GM19023 (cell line): Measurements from ENCODE around the gene DRD2.

Experiments used
- ATAC-seq: cut with Tn5 transposase; IDR thresholded peaks from one replicate; pipeline ENCODE4 v1.9.1; 2021; ENCODE audit warnings: mild to moderate bottlenecking, moderate library complexity; ENCODE audit not compliant: unreplicated experiment

DRD2 gene

GRCh38 chr11:113405724-113406478 lies 69.3 kb downstream of the DRD2 start:
- ATAC-seq: no peak

DNA sequence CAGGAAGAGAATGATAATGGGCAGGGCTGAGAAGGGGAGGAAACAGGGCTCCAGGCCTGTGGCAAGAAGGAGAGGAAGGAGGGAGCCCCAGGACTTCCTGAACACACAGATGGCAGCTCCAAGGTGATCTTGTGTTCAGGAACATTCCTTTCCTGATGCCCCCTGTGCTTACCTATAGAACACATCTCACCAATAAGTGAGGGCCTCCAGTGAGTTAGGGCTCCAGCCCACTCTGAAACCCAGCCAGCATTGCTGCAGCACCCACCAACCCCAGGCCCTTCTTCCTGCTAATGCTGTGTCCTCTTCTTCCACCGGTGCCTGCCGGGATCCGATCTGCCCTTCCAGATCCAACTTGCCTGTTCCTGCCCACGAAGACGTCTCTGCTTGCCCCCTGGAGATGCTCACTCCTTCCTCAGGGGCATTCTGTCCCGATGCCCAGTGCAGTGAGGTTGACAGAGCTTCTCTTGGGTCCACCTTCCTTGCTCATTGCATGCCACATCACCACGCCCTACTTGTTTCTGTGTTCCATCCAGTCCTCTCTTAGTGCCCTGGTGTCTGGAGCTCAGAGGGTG lies 70.3 kb downstream of the DRD2 start:
- no peak for ATAC-seq

- ATAC-seq: no peak
Measured at GRCh38 chr11:113401718-113402117, 73.5 kb downstream of the DRD2 start.

DNA sequence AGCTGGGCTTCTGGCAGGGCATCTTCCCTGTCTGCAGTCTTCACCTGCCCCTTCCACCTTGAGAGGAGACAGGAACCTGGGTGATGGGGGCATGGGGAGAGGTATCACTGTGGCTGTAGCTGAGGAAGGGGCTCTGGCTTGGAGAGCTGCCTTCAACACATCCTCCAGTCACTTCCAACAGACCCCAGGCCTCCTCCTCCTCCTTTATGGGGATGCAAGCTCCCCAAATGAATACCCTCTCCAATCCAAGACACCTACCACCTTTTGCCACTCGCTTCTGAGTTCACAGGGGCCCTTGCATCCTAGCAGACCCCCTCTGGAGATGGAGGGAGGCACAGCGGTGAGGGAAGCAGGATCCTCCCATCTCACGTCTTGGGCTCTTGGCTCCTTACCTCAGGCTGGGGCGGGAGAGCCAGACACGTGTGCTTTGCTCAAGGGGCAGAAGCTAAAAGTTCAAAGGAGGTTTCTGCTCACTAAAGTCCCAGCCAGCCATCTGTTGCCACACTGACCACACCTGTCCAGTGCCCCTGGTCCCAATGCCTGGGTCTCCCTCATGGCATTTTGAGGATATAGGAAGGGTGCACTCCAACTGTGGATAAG lies 74.5 kb downstream of the DRD2 start:
- no peak for ATAC-seq

- no peak for ATAC-seq
Measured at GRCh38 chr11:113398669-113399430, 76.3 kb downstream of the DRD2 start.

- no peak for ATAC-seq
Measured at GRCh38 chr11:113397821-113398220, 77.4 kb downstream of the DRD2 start.

DNA sequence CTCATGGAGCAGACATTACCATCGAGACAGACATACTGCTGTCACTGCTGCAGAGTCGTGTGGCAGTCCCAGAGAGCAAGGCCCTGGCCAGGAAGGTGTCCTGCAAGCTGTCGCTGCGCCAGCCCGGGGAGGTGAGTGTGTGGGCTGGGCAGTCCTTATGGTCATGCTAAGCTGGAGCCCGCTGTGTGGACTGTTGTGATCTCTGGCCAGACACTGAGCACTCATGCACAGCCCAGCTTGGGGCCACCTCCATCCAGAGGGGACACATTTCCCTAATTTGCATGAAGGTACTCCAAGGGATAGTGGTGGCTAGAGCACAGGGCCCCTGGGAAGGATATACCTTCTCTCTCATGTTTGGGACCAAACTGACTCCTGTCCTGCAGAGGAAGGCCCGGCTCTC lies 78.0 kb downstream of the DRD2 start:
- no peak for ATAC-seq

- no peak for ATAC-seq
Measured at GRCh38 chr11:113396690-113397089, 78.5 kb downstream of the DRD2 start.

GRCh38 chr11:113395782-113396336 lies 79.3 kb downstream of the DRD2 start:
- no peak for ATAC-seq

- ATAC-seq: no peak
Measured at GRCh38 chr11:113394919-113395318, 80.3 kb downstream of the DRD2 start.

DNA sequence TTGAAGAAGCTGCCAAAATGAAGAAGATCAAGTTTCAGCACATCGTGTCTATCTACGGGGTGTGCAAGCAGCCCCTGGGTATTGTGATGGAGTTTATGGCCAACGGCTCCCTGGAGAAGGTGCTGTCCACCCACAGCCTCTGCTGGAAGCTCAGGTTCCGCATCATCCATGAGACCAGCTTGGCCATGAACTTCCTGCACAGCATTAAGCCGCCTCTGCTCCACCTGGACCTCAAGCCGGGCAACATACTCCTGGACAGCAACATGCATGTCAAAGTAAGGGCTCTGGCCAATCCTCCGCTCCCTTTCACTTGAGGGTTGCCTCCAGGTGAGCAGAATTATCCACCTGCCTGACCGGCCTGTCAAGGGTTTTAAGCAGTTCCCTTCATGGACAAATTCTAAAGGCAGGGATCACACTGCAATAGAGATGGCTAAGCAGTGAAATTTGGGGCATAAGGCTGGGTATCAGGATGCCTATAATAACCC lies 81.7 kb downstream of the DRD2 start:
- ATAC-seq: no peak

- no peak for ATAC-seq
Measured at GRCh38 chr11:113392236-113392921, 82.8 kb downstream of the DRD2 start.

DNA sequence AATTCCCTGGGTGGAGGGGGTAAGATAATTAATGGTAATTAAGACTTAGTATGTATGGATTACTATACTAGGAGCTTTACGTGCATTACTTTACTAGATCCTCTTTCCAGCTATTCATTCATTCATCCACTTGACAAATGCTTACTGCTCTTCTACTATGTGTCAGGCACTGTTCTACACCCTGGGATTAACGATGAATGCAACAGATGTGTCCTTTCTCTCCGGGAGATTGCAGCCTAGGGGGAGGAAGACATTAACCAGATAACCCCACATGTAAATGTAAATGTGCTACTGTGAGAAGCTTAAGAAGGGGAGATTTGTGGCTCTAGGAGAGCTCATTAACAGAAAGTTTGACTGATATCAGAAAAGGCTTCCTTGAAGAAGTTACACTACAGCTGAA lies 85.9 kb downstream of the DRD2 start:
- ATAC-seq: no peak

DNA sequence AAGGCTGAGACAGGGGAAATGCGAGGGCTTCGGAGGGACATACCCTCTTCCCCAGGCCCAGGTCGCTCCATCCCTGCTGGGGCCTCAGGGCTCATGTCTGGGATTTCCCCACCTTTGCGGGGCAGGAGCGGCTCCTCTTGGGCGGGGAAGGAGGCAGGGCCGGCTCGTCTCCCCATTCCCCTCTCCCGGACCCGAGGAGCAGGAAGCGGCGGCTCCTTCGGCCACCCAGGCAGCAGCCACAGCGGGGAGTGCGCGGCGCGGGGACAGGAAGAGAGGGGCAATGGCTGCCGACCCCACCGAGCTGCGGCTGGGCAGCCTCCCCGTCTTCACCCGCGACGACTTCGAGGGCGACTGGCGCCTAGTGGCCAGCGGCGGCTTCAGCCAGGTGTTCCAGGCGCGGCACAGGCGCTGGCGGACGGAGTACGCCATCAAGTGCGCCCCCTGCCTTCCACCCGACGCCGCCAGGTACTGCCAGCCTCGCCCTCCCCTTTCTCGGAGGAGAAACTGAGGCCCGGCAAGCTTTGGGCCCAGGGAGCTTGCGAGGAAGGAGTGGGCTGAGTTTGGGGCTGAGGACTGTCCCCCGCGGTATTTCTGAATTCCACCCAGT lies 87.5 kb downstream of the DRD2 start, which contains the start of gene ANKK1:
ANKK1 (plus strand) TSS at position 175 of the 607 bp plus-strand sequence; CDS start at position 281, 106 bp downstream.
- no peak for ATAC-seq

- no peak for ATAC-seq
Measured at GRCh38 chr11:113386866-113387265, 88.3 kb downstream of the DRD2 start.

DNA sequence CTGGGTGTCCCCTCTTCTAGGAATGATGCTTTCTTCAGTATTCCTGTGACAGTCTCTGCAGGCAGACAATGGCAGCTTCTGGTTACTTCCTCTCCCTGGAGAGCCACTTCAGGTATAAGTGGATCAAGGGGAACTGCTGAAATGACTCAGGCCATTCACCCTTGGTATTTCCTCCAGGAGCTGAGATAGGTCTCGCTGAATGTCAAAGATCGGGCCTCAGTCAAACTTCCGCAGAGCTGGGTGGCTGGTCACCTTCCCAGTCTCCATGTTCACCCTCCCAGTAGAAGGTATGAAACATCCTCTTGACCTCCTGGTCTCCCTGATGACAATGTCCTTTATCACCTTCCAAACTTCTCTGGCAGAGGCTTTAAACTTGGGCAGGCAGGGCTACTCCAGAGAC lies 89.4 kb downstream of the DRD2 start:
- no peak for ATAC-seq

DNA sequence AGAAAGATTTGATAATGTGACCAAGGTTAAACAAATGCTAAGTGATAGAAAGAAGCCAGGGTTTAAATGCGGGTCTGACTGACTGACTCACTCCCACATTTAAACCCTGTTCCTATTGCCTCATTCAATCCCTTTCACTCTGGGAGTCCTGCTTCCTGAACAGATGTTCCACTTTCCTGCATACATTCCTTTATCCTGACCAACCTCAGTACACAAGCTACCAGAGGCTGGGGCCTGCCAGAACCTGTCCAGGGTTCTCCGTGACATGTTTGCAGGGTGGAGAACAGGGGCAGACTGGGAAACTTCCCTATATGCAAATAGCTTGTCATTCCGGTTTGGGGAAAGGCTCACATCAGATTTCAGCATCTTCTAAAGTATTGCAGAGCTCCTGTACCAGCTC lies 90.6 kb downstream of the DRD2 start:
- ATAC-seq: no peak

DNA sequence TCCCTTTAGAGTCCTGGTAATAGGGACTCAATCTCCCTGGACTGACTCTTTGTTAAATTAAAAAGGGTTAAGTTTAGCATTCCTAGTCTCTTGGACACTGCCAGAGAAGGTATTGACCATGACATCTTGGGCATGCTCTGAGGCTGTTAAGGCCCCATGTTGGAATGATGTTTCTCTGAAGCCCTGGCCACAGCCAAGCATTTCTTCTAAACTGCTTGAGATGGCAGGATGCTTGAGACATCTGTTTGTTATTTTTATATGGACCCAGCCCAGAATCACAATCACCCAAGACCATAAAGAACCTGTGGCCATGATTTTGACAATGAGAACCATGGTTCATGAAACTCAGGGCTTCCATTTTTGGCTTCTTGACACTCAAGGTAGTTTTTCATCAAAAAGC lies 93.1 kb downstream of the DRD2 start:
- ATAC-seq: no peak

DNA sequence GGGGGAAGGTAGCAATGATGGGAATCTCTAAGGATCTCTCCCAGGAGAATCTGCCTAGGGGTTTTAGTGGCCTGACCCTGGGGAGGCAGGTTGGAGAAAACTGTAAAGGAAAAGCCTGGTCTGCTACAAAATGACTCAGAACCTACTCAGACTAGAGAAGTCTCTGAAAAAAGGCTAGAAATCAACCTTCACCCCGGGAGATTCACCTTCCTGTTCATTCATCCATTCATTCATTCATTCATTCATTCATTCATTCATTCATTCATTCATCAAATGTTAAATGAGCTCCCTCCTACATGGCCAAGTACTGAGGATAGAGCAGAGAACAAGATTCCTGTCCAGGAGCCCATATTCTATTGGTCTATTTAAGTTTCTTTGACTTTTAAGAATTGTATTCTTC lies 96.5 kb downstream of the DRD2 start:
- no peak for ATAC-seq
